SK-N-SH treated with all-trans-retinoic acid at 6 μM for 48 hours (cell line): ENCODE measurements around the gene TGIF2.

ENCODE experiments used
- ATAC-seq: fragments of 200-7000 bp; cut with Tn5 transposase; 3 replicates; pipeline ENCODE4 v1.9.1; 2020; ENCODE audit warnings: mild to moderate bottlenecking, moderate library complexity
- ARNTL ChIP-seq: fragments of 450-650 bp; formaldehyde crosslinking; IDR thresholded peaks from 2 replicates; pipeline ENCODE4 v1.5.0; 2020; ENCODE audit warnings: low read depth, mild to moderate bottlenecking, moderate library complexity, borderline replicate concordance
- BACH2 ChIP-seq: fragments of 250-450 bp; sonication (Bioruptor Pico); IDR thresholded peaks from 2 replicates; pipeline ENCODE4 v1.9.0; 2021; ENCODE audit warnings: mild to moderate bottlenecking, borderline replicate concordance
- CSDC2 ChIP-seq: fragments of 250-450 bp; sonication (Bioruptor Pico); IDR thresholded peaks from 2 replicates; pipeline ENCODE4 v1.5.0; 2020; ENCODE audit warnings: mild to moderate bottlenecking, moderate library complexity
- ESRRG ChIP-seq: fragments of 250-450 bp; sonication (Bioruptor Pico); IDR thresholded peaks from 2 replicates; pipeline ENCODE4 v1.6.1; 2021; ENCODE audit warnings: mild to moderate bottlenecking
- GLIS3 ChIP-seq: fragments of 250-450 bp; sonication (Bioruptor Pico); IDR thresholded peaks from 2 replicates; pipeline ENCODE4 v1.5.0; 2020; ENCODE audit warnings: mild to moderate bottlenecking, moderate library complexity
- ISL1 ChIP-seq: fragments of 250-450 bp; sonication (Bioruptor Pico); IDR thresholded peaks from 2 replicates; pipeline ENCODE4 v2.1.2; 2022; ENCODE audit warnings: mild to moderate bottlenecking, moderate library complexity
- PPARA ChIP-seq: fragments of 250-450 bp; sonication (Bioruptor Pico); IDR thresholded peaks from 2 replicates; pipeline ENCODE4 v1.5.0; 2020; ENCODE audit warnings: mild to moderate bottlenecking, borderline replicate concordance
- RARB ChIP-seq: fragments of 250-450 bp; sonication (Bioruptor Pico); IDR thresholded peaks from 2 replicates; pipeline ENCODE4 v1.8.0; 2021; ENCODE audit warnings: mild to moderate bottlenecking, moderate library complexity
- TCF4 ChIP-seq: fragments of 250-450 bp; sonication (Bioruptor Pico); IDR thresholded peaks from 2 replicates; pipeline ENCODE4 v1.8.0; 2021; ENCODE audit warnings: mild to moderate bottlenecking, moderate library complexity, borderline replicate concordance
- ZFP30 ChIP-seq: fragments of 450-650 bp; formaldehyde crosslinking; IDR thresholded peaks from 2 replicates; pipeline ENCODE4 v1.5.0; 2022; ENCODE audit warnings: mild to moderate bottlenecking, moderate library complexity
- ZNF565 ChIP-seq: fragments of 450-650 bp; formaldehyde crosslinking; conservative IDR thresholded peaks from 2 replicates; pipeline ENCODE4 v1.5.0; 2020; ENCODE audit warnings: low read depth, mild to moderate bottlenecking, moderate library complexity
- ZNF70 ChIP-seq: fragments of 450-650 bp; formaldehyde crosslinking; IDR thresholded peaks from 2 replicates; pipeline ENCODE4 v1.5.0; 2020; ENCODE audit warnings: mild to moderate bottlenecking, moderate library complexity
- ZNF8 ChIP-seq: fragments of 450-650 bp; formaldehyde crosslinking; IDR thresholded peaks from 2 replicates; pipeline ENCODE4 v1.5.0; 2020; ENCODE audit warnings: mild to moderate bottlenecking, moderate library complexity
- TF ChIP-seq, protein P1 (sequence below): fragments of 250-450 bp; sonication (Bioruptor Pico); IDR thresholded peaks from 2 replicates; pipeline ENCODE4 v1.8.0; 2021; ENCODE audit warnings: low read depth, mild to moderate bottlenecking, moderate library complexity, borderline replicate concordance
- TF ChIP-seq, protein P2 (sequence below): fragments of 250-450 bp; sonication (Bioruptor Pico); IDR thresholded peaks from 2 replicates; pipeline ENCODE4 v1.5.1; 2020; ENCODE audit warnings: low read depth, mild to moderate bottlenecking, moderate library complexity
- TF ChIP-seq, protein P3 (sequence below): fragments of 250-450 bp; sonication (Bioruptor Pico); IDR thresholded peaks from 2 replicates; pipeline ENCODE4 v1.8.0; 2020; ENCODE audit warnings: mild to moderate bottlenecking, moderate library complexity, borderline replicate concordance
- TF ChIP-seq, protein P4 (sequence below): fragments of 250-450 bp; sonication (Bioruptor Pico); IDR thresholded peaks from 2 replicates; pipeline ENCODE4 v1.5.1; 2021; ENCODE audit warnings: mild to moderate bottlenecking, moderate library complexity

The TGIF2 gene

DNA sequence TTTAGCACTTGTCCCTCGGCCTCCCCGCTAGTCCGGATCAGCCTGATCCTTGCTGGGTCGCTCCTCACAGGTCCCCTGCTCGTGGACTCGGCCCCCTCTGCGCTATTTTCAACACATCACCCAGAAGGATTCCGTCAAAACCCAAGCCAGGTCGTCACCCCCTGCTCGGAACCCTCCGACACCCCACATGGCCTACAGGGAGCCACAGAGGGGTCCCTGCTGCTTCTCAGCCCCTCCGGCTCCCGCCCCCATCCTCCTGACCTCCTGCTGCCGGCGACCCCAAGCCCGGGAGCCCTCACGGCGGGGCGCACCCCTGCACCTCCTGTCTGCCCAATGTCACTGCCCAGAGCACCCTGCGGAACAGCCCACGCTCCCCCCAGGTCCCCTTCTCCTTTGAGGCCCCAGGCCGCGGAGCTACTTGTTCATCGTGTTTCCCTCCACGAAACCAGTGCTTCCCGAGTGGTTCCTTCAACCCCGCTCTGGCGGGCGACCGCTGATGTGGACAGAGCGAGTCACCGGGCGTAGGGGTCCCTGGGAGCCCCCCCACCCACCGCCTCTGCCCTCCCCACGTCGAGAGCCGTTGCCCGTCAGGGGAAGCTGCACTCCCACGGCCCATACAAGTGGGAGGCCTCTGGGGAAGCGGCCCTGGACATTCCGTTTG, 32.7 kb upstream of the TGIF2 start:
- TF ChIP-seq, protein P1, sequence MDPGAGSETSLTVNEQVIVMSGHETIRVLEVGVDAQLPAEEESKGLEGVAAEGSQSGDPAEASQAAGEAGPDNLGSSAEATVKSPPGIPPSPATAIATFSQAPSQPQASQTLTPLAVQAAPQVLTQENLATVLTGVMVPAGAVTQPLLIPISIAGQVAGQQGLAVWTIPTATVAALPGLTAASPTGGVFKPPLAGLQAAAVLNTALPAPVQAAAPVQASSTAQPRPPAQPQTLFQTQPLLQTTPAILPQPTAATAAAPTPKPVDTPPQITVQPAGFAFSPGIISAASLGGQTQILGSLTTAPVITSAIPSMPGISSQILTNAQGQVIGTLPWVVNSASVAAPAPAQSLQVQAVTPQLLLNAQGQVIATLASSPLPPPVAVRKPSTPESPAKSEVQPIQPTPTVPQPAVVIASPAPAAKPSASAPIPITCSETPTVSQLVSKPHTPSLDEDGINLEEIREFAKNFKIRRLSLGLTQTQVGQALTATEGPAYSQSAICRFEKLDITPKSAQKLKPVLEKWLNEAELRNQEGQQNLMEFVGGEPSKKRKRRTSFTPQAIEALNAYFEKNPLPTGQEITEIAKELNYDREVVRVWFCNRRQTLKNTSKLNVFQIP = no peak
- TF ChIP-seq ISL1 (CRISPR knock-in tag) = no peak
- TF ChIP-seq, protein P2, sequence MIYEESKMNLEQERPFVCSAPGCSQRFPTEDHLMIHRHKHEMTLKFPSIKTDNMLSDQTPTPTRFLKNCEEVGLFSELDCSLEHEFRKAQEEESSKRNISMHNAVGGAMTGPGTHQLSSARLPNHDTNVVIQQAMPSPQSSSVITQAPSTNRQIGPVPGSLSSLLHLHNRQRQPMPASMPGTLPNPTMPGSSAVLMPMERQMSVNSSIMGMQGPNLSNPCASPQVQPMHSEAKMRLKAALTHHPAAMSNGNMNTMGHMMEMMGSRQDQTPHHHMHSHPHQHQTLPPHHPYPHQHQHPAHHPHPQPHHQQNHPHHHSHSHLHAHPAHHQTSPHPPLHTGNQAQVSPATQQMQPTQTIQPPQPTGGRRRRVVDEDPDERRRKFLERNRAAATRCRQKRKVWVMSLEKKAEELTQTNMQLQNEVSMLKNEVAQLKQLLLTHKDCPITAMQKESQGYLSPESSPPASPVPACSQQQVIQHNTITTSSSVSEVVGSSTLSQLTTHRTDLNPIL = no peak
- TF ChIP-seq GLIS3 (CRISPR knock-in tag) = no peak
- TF ChIP-seq, protein P3, sequence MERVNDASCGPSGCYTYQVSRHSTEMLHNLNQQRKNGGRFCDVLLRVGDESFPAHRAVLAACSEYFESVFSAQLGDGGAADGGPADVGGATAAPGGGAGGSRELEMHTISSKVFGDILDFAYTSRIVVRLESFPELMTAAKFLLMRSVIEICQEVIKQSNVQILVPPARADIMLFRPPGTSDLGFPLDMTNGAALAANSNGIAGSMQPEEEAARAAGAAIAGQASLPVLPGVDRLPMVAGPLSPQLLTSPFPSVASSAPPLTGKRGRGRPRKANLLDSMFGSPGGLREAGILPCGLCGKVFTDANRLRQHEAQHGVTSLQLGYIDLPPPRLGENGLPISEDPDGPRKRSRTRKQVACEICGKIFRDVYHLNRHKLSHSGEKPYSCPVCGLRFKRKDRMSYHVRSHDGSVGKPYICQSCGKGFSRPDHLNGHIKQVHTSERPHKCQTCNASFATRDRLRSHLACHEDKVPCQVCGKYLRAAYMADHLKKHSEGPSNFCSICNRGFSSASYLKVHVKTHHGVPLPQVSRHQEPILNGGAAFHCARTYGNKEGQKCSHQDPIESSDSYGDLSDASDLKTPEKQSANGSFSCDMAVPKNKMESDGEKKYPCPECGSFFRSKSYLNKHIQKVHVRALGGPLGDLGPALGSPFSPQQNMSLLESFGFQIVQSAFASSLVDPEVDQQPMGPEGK (CRISPR knock-in tag) = no peak
- TF ChIP-seq, protein P4, sequence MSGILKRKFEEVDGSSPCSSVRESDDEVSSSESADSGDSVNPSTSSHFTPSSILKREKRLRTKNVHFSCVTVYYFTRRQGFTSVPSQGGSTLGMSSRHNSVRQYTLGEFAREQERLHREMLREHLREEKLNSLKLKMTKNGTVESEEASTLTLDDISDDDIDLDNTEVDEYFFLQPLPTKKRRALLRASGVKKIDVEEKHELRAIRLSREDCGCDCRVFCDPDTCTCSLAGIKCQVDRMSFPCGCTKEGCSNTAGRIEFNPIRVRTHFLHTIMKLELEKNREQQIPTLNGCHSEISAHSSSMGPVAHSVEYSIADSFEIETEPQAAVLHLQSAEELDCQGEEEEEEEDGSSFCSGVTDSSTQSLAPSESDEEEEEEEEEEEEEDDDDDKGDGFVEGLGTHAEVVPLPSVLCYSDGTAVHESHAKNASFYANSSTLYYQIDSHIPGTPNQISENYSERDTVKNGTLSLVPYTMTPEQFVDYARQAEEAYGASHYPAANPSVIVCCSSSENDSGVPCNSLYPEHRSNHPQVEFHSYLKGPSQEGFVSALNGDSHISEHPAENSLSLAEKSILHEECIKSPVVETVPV = no peak
- TF ChIP-seq ZNF70 (CRISPR knock-in tag) = no peak
- no peak for TF ChIP-seq PPARA (CRISPR knock-in tag)
- no peak for TF ChIP-seq CSDC2 (CRISPR knock-in tag)
- no peak for TF ChIP-seq ZNF565 (CRISPR knock-in tag)
- no peak for TF ChIP-seq ZNF8 (CRISPR knock-in tag)
- no peak for TF ChIP-seq ESRRG (CRISPR knock-in tag)
- ATAC-seq = no peak

DNA sequence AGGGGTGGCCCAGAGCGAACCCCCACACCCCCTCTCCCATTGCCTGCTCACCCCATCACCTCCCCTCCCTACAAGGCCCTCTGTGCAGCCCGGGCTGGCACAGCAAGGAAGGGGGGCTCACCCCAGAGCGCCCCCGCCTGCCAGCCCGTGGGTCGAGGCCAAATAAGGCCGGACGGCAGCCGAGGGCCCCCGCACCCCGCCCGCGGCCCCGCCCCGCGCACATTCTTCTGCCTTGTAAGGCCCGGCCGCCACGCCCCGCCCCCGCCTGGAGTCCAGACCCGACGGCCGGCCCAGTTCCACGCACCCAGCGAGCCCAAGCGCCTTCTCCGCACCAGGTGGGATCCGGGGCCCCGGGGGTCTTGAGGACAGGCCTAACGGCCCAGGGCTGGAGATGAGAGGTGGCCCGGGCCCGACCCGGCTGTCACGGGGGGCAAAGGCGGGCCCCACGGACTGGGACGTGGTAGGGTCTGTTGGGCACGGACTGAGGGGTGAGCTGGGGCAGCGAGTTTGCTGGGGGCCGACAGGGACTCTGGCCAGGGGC, 32.1 kb upstream of the TGIF2 start, which contains the start of gene MYL9:
Gene MYL9, plus strand, starts transcription at position 293 of the 541 bp plus-strand sequence. CDS start 3,366 bp downstream, outside the sequence.
- no peak for TF ChIP-seq CSDC2 (CRISPR knock-in tag)
- no peak for ATAC-seq

DNA sequence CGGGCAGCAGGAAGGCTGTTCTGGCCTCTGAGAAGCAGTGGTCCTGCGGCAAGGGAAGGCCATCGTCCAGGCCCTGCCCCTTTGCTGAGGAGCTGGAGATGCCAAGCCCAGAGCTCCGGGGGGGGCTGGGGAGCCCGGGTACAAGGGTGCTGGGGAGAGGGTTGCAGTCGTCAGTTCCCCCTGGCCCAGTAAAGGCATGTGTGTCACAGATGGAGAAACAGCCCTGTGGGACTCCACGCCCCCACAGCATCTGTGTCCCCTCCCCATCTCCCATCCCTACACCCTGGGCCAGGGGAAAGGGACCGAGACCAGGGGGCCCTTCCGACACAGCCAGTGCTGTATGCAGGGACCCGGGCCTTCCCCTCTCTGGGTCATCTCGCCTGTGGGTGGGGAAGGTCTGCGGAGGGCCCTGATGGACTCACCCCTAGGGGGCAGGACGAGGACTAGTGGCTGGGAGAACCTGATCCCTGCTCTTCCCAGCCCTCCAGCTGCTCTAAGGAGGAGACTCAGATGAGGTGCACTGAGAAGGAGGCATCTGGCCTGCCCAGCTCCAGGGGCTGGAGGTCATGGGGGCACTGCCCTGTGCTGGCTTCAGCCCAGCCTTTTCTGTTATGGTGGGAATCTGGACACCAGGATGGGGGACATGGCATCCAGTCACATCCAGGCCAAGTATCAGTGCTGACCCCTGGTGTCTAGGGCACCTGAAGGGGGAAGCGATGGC, 31.5 kb upstream of the TGIF2 start:
- ATAC-seq = peak; percentile 30
- TF ChIP-seq, protein P2 = no peak
- TF ChIP-seq, protein P1 = no peak
- TF ChIP-seq ARNTL (CRISPR knock-in tag) = no peak
- TF ChIP-seq TCF4 (CRISPR knock-in tag) = no peak
- no peak for TF ChIP-seq ZFP30 (CRISPR knock-in tag)
- TF ChIP-seq PPARA (CRISPR knock-in tag) = no peak
- TF ChIP-seq RARB (CRISPR knock-in tag) = no peak
- no peak for TF ChIP-seq ZNF70 (CRISPR knock-in tag)
- no peak for TF ChIP-seq BACH2
- TF ChIP-seq, protein P3 (CRISPR knock-in tag) = no peak
- TF ChIP-seq ZNF8 (CRISPR knock-in tag) = no peak
- no peak for TF ChIP-seq CSDC2 (CRISPR knock-in tag)
- no peak for TF ChIP-seq GLIS3 (CRISPR knock-in tag)
